ENCODE results near the gene IGF1R.

The IGF1R gene

DNA sequence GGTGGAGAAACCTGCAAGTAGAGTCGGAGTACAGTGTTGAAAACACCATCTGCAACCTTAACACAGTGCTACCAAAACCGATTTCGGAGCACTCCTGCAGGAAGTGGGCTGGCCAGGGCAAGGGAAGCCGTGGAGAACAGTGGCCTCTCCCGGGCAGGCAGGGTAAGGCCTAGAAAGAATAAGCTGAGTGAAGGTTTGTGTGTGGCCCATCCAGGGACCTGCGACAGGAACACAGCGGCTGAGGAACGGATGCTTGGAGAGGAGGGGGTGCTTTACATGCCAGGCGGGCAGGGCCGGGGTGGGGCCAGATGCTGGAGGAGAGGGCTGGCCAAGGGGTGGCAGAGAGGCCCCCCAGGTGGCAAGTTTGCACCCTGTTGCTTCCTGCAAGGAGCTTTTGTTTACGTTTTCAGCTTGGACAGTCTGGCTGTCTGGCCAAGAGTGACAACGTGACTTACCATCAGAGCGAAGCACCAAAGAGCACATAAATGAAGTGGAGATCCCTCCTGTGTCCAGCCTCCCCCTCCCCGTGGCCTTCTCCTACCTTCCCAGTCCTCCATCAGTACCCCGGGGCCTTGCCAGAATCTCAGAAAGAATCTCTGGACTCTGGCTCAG lies 202.7 kb downstream of the IGF1R start:
- Mint-ChIP-seq H3K27me3 (peaks cover 7% of the 10 kb centered on the region), H3K9me3 (no peaks in the 10 kb centered on the region), H3K36me3 (no peaks in the 10 kb centered on the region), H3K27ac (peak overlapping the region; percentile 82), H3K4me3 (peak overlapping the region; percentile 61), H3K4me1 (peaks cover 40% of the 10 kb centered on the region)
- ATAC-seq = peak; percentile 62

DNA sequence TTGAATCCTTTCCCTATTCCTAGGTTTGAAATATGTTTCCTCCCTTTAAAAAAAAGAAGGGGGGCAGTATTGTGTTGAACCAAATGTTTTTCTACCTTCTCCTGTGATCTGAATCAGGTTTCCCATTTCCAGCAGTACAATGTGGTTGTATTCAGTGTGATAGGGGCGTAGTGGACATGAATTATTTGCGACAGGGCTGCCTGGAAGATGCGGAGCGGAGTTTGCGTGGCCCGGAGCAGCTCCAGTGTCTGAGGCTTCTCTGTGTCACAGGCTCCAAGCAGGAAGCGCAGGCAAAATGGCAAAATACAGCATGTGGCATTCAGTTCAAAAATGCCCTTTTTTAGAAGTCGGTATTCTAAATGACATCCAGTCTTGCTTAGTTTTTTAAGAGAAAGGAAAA lies 204.8 kb downstream of the IGF1R start:
- H3K36me3 Mint-ChIP-seq = no peaks in the 10 kb centered on the region
- no peaks in the 10 kb centered on the region for H3K9me3 Mint-ChIP-seq
- ATAC-seq = peak; percentile 58
- H3K27me3 Mint-ChIP-seq = peaks cover 7% of the 10 kb centered on the region
- peak overlapping the region; percentile 82 for H3K27ac Mint-ChIP-seq
- peak overlapping the region; percentile 84 for H3K4me3 Mint-ChIP-seq
- peaks cover 40% of the 10 kb centered on the region for H3K4me1 Mint-ChIP-seq

DNA sequence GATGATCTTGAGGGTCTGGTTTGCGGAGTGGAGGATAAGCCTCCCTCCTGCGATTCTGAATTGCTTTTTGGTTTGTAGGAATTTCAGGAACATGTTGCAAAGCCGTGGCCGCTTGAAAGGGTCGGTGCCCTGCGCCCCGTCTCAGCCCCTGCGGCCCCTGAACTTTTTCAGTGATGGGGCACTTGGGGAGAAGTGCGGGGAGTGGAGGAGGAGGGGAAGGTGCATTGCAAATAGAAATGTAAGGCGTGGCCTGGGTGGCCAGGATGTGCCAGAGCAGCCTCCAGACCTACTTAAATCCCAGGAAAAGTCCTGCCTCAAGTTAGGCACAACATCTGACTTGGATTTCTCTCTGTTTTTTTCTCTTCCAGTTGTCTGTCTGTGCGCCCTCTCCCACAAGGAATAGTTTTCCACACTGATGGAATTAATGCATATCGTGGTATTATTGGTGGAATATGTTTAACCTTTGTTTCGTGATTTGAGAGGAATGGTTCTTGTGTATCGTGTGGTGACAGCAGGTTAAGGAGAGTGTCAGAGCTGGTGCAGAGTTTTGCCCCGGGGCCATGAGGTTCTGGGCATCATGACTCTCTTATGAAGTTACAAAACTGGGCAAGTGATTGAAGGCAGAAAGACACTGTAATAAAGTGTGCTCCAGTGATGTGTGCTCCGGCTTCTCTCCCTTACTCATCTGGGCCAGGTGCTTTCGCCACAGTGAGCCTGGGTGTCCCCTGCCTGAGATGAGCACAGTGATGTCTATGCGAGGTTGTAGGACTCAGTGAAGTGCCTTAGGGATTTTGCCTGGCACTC lies 205.5 kb downstream of the IGF1R start:
- Mint-ChIP-seq H3K27me3 (peaks cover under 1% of the 10 kb centered on the region), H3K4me3 (peak overlapping the region; percentile 84), H3K9me3 (no peaks in the 10 kb centered on the region), H3K4me1 (peaks cover 46% of the 10 kb centered on the region), H3K36me3 (no peaks in the 10 kb centered on the region), H3K27ac (peak overlapping the region; percentile 82)
- no peak for ATAC-seq

DNA sequence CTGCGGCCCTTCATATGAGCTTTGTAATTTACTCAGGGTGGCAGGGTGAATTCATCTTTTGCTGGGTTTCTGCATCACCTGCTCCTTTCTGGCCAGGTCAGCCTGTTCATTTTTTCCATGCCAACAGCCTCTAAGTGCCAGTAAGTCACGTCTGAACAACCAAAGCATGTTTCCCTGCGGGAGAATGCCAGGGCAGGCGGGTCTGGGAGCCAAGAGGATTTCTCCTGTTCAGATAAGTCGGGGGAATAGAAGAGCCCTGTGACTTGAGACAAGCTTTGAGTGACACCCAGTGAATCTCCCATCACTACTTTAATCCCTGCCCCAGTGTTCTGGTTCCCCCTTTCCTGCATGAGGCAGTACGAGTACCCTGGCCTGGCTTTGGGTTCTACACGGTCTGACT lies 206.2 kb downstream of the IGF1R start:
- no peak overlapping the region for H3K4me3 Mint-ChIP-seq
- no peak overlapping the region for H3K27ac Mint-ChIP-seq
- peaks cover 50% of the 10 kb centered on the region for H3K4me1 Mint-ChIP-seq

DNA sequence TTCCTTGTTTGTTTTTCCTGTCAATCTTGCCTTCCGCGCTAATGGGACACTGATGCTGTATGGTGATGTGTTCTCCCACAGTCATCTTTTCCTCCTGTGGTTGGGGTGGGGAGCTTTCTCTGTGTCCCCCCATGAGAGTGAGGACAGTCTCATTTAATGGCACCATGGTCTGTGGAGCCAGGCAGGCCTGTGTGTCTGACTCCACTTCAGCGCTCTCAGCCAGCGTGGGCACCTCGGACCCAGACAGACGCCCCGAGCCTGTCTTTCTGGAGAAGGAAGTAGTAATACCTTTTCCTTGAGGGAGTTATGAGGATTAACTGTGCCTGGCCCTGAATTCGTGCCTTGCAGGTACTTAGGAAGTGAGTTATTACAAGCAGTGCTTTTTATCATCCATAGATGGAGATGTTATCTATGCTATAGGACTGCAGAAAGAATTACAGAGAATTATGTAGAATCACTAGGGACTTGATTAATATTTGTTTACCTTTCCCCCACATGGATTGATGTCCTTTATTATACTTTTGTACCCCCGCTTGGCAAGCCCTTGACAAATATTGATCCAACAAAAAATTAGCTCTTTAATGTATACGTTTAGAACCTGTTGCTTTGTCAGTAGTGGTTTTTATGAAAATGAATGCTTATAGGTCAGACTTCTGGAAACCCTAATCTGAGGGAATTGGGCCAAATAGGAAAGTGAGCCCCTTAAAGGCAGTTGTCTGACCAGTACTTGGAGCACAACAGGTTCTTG lies 206.9 kb downstream of the IGF1R start:
- H3K4me3 Mint-ChIP-seq = no peak overlapping the region
- H3K27me3 Mint-ChIP-seq = no peaks in the 10 kb centered on the region
- H3K27ac Mint-ChIP-seq = no peak overlapping the region
- H3K9me3 Mint-ChIP-seq = no peaks in the 10 kb centered on the region
- no peaks in the 10 kb centered on the region for H3K36me3 Mint-ChIP-seq
- peaks cover 45% of the 10 kb centered on the region for H3K4me1 Mint-ChIP-seq
- no peak for ATAC-seq

More for the DNA sequence above, 206.2 kb downstream of the IGF1R start:
- no peak for ATAC-seq
- no peaks in the 10 kb centered on the region for H3K36me3 Mint-ChIP-seq
- H3K9me3 Mint-ChIP-seq = no peaks in the 10 kb centered on the region
- H3K27me3 Mint-ChIP-seq = no peaks in the 10 kb centered on the region

DNA sequence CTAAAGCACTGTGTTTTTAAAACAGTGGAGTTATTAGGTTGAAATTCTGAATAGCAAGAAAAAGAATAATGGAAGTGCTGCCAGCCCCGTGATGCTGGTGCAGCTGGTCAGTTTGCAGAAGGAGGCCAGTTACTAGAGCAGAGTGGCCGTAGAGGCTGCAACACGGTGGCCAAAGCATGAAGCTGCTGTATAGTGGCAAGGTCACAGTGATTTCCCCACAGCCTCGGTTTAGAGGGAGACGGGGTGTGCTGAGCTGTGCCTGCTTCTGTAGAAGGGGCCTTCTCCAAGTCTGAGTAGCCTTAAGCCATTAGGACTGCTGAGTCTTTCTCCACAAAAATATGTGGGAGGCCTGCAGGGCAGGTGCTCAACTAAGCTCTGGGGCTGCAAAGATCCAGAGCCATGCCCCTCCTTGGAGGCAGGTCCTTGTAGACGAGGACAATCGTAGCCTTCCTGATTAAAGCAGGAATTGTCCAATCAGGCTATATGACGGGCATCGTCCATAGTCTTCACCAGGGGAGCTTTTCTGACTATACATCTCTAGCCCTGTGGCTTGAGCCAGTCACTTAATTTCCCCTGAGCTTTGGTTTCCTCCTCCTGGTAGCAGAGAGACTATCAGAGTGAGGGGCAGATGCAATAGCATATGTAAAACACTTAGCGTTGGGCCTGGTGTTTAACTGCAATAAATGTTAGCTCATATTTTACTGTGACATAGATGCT lies 207.6 kb downstream of the IGF1R start:
- Mint-ChIP-seq H3K4me1 (peaks cover 37% of the 10 kb centered on the region), H3K27ac (no peak overlapping the region)

DNA sequence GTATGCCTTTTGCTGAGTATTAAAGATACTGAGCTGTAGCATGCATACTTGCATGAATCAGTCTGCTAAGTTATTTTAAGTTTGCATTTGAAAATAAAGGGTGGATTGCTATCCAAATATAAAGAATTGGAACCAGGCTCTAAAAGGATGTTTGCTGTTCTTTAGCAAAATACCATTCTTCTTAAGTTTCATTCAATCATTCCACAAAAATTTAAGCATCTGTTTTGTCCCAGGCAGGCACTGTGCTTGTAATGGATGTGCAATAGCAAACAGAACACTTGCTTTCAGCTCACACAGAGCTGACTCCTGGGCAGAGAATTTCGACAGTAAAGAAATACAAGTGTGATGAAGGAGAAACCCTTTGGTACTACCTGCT lies 208.2 kb downstream of the IGF1R start:
- no peak for ATAC-seq
- no peaks in the 10 kb centered on the region for H3K27me3 Mint-ChIP-seq
- no peaks in the 10 kb centered on the region for H3K9me3 Mint-ChIP-seq
- no peaks in the 10 kb centered on the region for H3K36me3 Mint-ChIP-seq
- no peak overlapping the region for H3K27ac Mint-ChIP-seq
- H3K4me3 Mint-ChIP-seq = no peak overlapping the region
- peaks cover 32% of the 10 kb centered on the region for H3K4me1 Mint-ChIP-seq

More for the DNA sequence above, 207.6 kb downstream of the IGF1R start:
- no peaks in the 10 kb centered on the region for H3K27me3 Mint-ChIP-seq
- no peak for ATAC-seq
- H3K4me3 Mint-ChIP-seq = no peak overlapping the region
- H3K9me3 Mint-ChIP-seq = no peaks in the 10 kb centered on the region
- no peaks in the 10 kb centered on the region for H3K36me3 Mint-ChIP-seq

DNA sequence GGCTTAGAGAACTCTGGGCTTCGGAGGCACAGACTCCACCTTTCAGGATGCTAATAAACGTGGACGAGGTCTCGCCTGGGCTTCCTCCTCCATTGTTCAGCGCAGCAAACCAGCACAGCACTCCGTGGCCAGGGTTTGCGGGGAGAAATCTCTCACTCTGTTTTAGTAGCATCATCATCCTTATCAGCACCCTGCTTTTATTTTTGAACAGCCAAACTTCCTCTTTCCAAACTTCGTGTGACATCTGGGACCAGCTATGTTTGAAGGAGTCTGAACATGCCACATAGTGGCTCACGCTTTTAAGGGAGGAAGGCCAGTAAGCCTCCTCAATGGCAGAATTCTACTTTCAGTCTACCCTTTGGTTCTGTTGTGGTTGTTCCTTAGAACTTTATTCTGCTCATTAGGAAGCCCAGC lies 210.3 kb downstream of the IGF1R start:
- ATAC-seq = peak; percentile 59
- Mint-ChIP-seq H3K9me3 (no peaks in the 10 kb centered on the region), H3K27me3 (no peaks in the 10 kb centered on the region), H3K4me1 (peaks cover 15% of the 10 kb centered on the region), H3K36me3 (no peaks in the 10 kb centered on the region), H3K27ac (peak overlapping the region; percentile 80), H3K4me3 (peak overlapping the region; percentile 63)

DNA sequence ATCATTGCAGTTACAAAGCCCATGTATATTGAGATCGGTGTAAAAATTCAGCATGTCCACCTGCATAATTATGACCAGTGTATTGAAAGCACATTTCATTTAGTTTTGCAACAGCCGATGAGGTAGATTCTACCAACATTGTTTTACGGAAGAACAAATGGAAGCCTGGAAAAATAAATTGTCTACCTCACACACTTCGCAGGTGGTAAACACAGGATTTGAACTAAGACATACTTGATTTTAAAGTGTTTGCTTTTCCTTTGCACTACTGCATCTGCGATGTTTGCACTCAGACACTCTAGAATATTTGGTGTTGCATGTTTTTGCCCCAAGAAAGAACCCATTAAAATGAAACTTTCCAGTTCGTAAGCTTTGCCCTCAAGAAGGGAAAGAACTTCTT lies 210.8 kb downstream of the IGF1R start:
- Mint-ChIP-seq H3K4me1 (peaks cover 10% of the 10 kb centered on the region), H3K9me3 (no peaks in the 10 kb centered on the region), H3K4me3 (no peak overlapping the region), H3K27me3 (no peaks in the 10 kb centered on the region), H3K27ac (peak overlapping the region; percentile 80), H3K36me3 (no peaks in the 10 kb centered on the region)
- no peak for ATAC-seq

DNA sequence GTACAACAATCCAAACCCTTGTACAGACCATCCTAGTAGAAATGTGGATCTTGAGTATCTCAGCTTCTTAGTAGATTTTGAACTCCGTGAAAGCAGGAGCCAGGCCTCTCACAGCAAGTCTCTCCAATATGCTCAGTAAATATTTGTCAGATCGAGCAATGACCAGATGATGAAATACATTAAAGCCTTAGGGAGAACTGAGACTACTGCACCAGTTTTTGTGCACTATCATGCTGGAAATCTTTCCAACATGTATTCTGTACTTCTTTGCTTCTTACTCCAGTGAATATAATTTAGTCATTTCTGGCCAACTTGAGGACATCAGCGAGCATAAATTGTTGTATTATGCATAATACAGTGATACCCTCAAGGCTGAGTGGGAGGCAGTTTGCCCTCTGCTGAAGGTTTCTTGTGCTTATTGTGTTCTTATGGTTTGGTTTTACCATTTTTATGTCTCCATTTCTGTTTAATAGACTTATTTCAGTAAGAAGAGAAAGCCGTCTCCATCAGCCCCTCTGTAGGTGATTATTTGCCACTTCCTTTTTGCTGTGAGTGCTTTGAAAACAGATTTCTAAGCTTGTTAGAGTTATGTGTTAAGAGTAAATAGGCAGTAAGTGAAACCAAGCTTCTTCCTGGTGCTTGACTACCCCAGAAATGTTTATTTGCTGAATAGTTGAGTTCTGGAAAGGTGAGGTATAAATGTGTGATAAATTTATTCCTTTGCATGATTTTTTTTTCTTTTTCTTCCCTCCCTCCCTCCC lies 212.1 kb downstream of the IGF1R start:
- H3K27me3 Mint-ChIP-seq = no peaks in the 10 kb centered on the region
- H3K4me3 Mint-ChIP-seq = no peak overlapping the region
- H3K36me3 Mint-ChIP-seq = no peaks in the 10 kb centered on the region
- peaks cover 15% of the 10 kb centered on the region for H3K4me1 Mint-ChIP-seq
- ATAC-seq = no peak
- H3K9me3 Mint-ChIP-seq = no peaks in the 10 kb centered on the region
- no peak overlapping the region for H3K27ac Mint-ChIP-seq

DNA sequence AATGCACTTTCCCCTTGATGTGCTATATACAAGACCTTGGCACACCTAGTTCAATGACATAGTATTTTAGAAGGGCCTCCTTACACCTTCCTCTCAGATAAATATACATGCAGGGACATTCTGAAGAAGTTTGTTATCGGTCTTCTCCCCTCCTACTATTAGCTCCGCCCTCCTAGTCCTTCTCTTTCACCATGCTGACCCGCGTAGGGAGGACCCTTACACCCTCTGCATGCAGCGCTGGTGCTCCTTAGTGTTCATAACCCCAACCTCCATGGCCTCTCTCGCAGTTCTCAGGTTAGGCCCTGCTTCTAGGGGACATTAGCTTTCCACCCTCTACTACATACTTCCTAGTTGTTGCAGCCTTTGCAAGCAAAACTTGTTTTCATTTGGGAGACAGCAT lies 212.8 kb downstream of the IGF1R start:
- no peak for ATAC-seq
- H3K4me1 Mint-ChIP-seq = peaks cover 21% of the 10 kb centered on the region
- H3K4me3 Mint-ChIP-seq = no peak overlapping the region
- no peak overlapping the region for H3K27ac Mint-ChIP-seq
- no peaks in the 10 kb centered on the region for H3K27me3 Mint-ChIP-seq
- no peaks in the 10 kb centered on the region for H3K36me3 Mint-ChIP-seq
- H3K9me3 Mint-ChIP-seq = no peaks in the 10 kb centered on the region

DNA sequence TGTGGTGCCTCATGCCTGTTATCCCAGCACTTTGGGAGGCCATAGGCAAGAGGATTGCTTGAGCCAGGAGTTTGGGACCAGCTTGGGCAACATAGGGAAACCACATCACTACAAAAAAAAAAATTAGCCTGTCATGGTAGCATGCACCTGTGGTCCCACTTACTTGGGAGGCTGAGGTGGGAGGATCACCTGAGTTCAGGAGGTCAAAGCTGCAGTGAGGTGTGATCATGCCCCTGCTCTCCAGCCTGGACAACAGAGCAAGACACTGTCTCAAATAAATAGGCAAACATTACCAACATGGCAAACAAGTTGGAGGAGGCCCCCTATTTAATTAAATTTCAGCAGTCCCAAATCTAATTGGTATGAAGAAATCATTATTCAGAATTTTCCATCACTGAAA lies 215.6 kb downstream of the IGF1R start:
- ATAC-seq = no peak
- H3K9me3 Mint-ChIP-seq = no peaks in the 10 kb centered on the region
- H3K27me3 Mint-ChIP-seq = no peaks in the 10 kb centered on the region
- H3K27ac Mint-ChIP-seq = no peak overlapping the region
- H3K4me3 Mint-ChIP-seq = no peak overlapping the region
- peaks cover 24% of the 10 kb centered on the region for H3K4me1 Mint-ChIP-seq
- H3K36me3 Mint-ChIP-seq = no peaks in the 10 kb centered on the region

DNA sequence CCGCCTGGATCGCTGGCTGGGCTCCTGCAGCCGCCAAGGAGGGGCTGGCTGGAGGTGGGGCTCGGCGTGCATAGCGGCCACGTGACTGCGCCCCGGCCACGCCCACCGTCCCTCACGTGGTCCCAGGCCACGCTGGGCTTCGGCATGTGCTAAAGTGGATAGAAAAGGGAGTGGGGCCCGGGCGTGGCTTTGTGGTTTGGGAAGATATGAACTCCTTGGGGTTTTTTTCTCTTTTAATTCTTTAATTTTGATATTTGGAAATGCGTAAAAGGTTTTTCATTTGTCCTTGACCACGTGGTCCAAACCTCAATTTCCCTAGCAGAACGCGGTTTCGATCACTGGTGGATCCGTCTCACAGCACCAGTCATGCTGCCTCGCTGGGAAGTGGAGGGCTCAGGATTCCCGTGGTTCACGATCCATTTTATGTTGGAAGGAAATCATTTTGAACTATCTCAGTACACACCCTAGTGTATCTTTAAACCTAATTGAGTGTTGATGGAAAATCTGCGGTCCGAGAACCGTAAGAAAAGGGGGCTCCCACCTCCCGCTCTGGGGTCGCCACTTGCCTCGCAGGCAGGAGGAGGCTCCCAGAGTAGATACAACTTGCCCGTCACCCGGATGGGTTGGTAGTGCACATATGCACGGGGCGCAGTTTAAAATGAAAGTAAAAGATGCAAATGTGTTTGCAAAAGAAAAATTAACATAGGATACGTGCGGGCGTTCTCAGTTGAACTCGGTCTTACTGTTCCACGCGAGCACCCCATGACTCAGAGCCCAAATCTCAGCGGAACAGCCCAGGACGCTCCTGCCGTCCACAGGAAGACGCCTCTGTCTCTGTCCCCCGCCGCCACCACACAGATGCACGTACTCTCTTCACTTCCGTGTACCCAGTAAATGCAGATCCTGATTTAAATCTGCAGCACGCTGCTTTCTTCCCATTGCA lies 217.3 kb downstream of the IGF1R start:
- peak overlapping the region; percentile 87 for H3K27ac Mint-ChIP-seq
- H3K4me1 Mint-ChIP-seq = peaks cover 22% of the 10 kb centered on the region
- H3K9me3 Mint-ChIP-seq = no peaks in the 10 kb centered on the region
- H3K4me3 Mint-ChIP-seq = peak overlapping the region; percentile 74
- no peaks in the 10 kb centered on the region for H3K27me3 Mint-ChIP-seq
- H3K36me3 Mint-ChIP-seq = no peaks in the 10 kb centered on the region
- ATAC-seq = peak; percentile 96

DNA sequence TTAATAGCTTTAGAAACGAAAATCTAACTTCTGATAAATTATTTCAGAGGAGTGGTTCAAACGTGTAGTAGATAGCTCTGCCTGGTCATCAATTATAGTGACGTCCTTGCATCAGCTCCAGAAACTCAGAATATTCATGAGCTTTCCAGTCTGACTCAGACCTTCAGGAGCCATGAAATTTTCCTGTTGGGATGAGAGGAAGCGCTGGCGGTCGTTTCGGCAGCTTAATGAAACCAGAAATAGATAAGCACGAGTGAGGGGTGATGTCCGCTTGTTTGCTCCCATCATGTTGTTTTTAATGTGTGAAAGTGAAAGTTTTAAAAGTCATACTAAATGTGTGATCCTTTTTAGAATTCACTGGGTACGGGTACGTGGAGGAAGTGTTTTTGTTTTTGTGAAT lies 218.2 kb downstream of the IGF1R start:
- H3K27ac Mint-ChIP-seq = peak overlapping the region; percentile 87
- H3K36me3 Mint-ChIP-seq = peaks cover 4% of the 10 kb centered on the region
- peak overlapping the region; percentile 74 for H3K4me3 Mint-ChIP-seq
- no peaks in the 10 kb centered on the region for H3K9me3 Mint-ChIP-seq
- H3K4me1 Mint-ChIP-seq = peaks cover 22% of the 10 kb centered on the region
- H3K27me3 Mint-ChIP-seq = no peaks in the 10 kb centered on the region
- no peak for ATAC-seq
